NOMO-1 treated with DMSO at 0.1 percent for 48 hours (cell line): ENCODE measurements around the gene TFCP2L1.

ENCODE experiments used
- DNase-seq: peaks from one replicate; lab custom pipeline; 2025; ENCODE audit not compliant: unreplicated experiment; lab: John Stamatoyannopoulos, UW

The TFCP2L1 gene

DNA sequence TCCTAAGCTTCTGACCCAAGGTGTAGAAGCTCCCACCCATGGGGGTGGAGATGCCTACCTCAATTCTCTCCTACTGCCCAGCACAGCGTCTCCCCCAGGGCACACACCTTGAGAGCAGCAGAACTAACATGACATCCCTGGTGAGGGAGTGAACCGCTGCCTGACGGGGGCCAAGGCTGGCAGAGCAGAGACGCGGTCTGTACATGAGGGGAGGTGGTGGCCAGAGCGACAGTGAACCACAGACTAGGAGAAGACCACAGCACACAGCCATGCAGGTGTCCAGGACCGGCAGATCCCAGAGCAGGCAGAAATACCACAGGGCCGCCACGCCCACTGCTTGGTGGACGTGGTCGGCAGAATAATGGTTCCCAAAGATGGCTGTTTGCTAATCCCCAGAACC is 40.4 kb downstream of the TFCP2L1 start:
- DNase-seq = no peak

DNA sequence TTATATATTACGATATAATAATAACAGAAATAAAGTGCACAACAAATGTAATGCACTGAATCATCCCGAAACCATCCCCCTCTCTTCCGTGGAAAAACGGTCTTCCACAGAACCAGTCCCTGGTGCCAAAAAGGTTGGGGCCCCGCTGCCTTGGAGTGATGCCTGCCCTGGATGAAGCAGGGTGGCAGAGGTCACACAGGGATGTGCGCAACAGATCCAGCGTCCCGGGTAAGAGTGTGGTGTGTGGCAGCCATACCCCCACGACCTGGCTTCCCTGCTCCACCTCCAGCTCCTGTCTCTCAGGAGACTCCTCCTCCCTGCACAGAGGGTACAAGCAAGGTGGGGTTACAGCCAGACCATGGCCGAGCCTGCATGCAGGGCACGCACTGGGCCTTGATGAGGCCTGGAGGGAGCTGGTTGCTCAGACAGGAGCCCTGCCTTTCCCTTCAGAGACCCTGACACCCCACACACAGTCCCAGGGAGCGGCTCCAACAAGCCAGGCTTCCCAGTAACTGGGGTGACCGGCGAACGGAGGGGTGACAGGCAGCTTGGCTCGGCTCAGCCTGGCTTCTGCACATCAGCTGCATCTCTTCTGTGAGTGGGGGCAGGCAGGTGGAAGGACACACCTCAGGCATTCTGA is 41.1 kb downstream of the TFCP2L1 start:
- DNase-seq = no peak

DNA sequence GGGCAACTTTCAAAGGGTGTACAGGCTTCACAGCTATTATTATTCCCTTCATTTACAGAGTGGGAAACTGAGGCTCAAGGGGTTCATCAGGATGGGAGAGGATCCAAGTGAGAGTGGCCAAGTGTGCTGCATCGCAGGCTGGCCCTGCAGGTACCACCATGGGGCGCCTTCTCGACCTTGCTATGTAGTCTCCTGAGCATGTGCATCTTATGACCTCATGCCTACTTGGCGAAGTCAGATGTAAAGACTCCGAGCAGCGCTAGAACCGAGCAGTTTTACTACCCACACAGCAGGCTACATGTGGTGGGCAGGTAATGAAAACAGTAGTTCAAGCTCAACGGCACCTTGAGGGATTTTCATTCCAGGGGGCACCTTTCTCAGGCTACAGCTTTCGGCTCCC is 42.0 kb downstream of the TFCP2L1 start:
- no peak for DNase-seq

DNA sequence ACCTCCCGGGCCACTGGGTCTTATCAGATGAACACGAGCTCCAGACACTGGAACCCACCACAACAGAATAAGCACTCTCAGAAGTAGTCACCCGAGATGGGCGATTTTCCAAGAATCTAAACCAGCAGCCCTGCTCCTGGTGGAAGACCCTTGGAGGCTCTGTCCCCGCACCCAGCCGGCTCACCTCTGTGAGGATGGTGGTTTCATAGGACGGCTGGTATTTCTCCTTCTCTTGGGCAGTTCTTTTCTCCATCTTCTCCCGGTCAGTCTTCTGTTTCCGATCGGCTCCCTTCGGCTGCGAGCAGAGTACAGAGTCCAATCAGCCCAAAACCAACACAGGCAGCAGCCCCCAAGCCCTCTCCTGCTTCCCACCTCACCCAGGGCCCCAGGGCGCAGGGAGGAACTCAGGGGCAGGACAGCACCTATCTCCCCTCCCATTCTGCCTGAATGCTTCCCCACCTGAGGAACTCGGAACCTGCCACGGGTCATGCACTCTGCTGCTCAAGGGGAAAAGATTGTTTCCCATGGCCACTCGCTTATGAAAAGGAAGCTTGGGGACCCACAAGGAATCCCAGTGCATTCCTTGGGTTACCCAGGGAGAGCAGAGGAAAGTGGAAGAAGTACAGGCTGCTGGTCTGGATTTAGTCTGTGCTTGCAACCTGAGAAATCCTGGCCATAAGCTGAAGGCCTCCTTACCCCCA is 42.7 kb downstream of the TFCP2L1 start:
- no peak for DNase-seq

DNA sequence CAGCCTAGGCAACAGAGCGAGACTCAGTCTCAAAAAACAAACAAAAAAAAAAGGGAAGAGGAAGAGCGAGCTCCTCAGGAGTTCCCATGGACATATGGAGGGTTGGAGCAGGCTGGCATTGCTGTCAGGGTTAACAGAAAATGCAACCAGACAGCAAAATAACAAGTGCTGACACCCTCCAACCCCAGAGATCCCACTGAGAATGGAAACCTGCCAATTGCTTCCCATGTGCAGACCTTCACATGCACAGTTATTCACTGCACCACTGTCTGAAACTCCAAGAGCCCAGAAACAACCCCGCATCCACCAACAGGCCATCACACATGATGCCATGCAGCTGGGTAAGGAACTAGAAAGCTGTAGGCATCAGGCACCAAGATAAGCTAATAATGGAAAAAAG is 43.5 kb downstream of the TFCP2L1 start:
- DNase-seq = no peak

DNA sequence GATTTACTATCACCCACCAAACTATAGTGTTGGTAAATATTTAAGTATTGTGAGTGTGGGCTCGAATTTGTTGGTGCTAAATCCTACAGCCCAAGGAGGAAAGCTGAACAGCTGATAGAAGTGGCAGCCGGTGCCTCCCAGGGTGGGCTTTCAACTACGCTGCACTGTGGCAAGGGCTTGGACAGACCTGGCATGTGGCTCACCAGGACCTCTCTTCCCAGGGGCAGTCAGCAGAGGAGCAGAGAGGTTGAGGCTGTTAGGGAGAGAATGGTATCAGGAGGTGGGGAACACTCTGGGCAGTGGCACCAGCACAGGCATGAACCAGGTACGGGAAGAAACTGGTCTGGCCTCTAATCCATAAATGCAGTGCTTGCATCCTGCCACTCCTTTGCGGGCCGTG is 44.6 kb downstream of the TFCP2L1 start:
- no peak for DNase-seq

DNA sequence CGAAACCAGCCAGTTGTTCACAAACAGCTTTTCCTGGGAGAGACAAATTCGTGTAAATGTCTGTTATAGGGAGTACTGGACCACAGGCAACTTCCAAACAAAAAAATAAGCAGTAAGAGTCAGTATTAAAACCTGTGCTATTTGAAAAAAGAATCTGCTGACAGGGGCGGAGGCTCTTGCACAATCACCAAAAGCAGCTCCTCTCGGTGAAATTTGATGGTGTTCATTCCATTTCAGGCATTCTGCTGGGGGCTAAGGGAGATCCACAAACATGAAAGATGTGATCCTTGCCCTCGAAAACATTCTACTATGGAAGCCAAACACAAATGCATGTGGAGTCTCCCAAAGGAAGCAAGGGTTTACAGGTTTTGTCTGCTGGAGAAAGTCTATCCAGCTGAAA is 45.0 kb downstream of the TFCP2L1 start:
- no peak for DNase-seq

DNA sequence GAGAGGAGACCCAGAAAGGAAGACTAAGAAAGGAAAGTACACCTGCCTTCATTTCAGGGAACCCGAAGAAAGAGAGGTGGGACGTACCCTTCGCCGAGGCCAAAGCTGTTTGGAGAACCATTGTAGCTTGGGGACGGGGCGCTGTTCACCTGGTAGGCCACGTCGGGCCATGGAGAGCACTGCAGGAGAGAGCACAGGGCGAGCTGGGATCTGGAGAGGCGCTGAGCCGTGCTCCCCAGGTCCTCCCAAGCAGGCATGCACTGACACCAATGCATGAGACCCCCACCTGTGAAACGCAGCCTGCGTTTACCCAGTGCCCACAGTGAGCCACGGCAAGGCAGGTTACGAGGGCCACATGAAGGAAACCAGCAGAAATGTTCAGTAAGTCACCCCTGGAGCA is 45.5 kb downstream of the TFCP2L1 start:
- DNase-seq = no peak

DNA sequence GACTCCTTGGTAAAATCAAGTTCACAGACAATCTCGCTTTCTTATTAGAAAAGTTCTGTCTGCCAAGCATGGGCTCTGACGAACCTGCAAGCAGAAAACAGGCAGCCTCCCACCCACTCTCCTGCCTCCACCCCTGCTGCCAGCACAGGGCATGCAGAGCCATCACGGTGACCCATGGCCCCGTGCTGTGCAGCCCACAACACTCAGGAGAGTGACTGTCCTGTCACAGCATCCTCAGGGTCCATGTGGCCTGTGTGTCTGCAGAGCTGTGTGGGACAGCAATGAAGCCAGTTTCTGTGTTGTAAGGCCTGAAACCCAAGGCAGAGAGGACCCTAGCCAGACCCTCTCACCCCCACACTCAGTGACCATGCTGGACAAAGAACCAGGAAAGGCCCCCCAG is 46.2 kb downstream of the TFCP2L1 start:
- no peak for DNase-seq

DNA sequence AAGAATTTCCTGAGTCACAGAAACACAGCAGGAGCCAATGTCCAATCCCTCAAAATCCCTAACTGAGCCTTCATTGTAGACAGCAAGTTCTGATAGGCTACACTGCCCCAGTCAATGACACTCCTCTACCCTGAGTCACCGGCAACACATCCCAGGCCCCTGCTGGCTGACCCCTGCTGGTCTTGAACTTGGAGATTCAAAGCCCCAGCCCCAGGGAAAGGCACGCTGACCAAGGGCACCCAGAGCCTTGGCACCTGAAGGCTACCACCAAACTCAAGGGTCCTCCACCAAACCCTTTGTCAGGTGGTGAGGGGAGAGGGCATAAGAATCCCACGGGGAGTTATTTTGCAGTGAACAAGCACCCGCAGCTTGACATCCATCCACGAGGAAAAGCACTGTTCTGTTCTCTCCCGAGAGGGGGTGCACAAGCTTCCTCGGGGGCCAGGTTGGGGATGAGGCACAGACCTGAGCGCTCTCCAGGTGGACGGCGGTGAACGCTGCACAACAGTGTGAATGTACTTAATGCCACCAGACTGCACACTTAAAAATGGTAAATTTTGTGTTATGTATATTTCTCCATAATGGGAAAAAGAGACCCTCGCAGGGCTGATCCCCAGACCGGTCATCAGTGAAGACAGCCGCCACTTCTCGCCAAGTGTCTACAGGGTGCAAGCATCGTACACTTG is 46.9 kb downstream of the TFCP2L1 start:
- DNase-seq = no peak

DNA sequence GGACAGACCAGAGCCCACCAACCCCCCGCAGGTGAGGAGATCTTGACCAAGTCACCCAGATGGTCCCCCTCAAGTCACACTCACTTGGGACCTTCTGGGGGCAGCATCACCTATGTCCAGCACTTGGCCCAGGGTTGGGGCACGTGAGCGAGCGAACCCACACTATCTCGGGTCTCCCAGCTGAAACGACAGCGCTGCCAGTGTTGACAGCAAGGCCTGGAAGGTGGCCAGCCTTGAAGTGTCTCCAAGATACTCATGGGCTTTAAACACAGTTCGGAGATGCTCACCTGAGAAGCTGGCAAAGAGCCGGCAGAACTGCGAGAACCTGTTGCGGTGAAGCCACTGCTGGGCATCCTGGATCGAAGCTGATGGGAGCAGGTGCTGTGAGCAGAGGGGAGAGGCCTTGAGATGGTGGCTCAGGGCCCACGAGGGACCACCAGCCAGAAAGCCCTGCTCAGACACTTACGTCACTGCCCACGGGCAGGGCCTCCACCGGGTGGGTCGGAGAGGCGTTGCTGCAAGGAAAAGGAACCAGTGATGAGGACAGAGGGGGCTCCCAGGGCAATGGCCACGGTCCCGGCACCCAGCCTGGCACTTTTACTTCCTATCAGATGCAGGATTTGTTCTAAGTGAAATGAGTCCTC is 47.5 kb downstream of the TFCP2L1 start:
- no peak for DNase-seq

DNA sequence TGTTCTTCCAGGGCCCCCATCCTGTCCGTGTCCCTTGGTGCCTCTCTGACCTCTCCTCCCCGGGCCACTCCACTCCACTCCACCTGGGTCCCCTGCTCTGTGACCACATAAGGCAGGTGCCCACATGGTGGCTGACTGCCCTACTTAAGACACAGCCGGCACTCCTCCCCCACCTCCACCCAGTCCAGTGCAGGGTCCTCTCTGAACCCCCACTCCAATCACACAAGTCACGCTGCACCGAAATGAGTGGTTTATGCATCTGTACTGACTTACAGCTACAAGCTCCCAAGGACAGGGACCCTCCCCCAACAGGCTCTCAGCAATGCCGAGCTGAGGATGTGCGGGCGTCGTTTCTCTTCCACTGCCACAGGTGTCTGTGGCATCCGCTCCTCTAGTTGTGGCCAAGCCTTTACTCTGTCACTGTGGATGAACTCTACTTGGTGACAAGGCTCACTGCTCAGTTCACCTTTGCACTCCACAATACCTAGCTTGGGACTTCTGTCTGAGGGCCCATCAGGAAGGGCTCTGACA is 48.3 kb downstream of the TFCP2L1 start:
- DNase-seq = no peak

DNA sequence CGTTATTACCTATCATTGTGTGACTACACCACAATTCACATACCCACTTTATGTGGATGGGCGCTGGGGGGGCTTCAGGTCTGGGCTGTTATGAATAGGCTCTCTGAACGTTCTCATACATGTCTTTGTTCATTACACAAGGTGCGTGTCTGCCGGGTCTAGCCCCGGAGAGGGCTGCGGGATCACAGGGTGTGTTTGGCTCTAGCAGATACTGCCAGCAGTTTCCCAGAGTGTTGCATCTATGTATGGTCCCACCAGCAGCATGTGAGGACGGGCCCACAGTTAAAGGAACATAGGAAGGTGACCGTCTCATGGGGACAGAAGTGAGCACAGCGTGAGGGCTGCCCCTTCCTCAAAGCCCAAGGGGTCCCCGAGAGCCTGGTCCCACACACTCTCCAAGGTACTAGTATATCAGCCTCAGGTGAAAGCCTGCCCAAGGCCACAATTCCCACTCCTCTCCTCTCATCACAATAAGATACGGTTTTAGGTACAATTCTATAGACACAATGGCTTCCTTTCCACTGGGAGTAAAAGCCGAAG is 48.8 kb downstream of the TFCP2L1 start:
- no peak for DNase-seq

DNA sequence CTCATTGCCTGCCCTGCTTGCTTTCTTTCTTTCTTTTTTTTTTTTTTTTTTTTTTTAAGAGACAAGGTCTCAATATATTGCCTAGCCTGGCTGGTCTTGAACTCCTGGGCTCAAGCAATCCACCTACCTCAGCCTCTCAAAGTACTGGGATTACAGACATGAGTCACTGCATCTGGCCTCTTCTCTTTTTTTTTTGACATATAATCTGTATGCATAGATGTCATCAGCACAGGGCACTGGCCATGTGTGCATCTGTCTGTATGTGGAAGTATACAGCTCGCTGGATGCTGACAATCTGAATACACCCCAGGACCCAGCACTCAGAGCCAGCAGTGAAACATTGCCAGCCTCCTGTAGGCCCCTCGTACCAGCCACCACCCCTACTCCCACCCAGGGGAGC is 49.5 kb downstream of the TFCP2L1 start:
- no peak for DNase-seq

DNA sequence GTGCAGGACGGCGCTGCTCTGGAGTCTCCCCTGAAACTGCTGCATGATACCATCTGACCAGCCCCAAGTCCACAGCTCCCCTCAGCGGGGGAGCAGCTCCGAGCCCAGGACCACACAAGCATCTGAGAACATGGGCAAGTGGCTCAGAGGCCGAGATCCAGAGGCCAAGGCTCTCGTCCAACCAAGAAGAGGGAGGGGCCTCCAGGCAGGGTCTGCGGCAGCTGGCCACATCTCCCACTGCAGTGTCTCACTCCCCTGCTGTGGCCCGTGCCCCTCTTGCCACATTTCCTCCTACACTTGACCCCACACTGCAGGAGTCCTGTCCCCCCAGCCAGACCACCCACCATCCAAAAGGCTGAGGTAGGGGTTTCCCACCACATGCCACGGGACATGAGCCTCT is 50.2 kb downstream of the TFCP2L1 start:
- DNase-seq = no peak

DNA sequence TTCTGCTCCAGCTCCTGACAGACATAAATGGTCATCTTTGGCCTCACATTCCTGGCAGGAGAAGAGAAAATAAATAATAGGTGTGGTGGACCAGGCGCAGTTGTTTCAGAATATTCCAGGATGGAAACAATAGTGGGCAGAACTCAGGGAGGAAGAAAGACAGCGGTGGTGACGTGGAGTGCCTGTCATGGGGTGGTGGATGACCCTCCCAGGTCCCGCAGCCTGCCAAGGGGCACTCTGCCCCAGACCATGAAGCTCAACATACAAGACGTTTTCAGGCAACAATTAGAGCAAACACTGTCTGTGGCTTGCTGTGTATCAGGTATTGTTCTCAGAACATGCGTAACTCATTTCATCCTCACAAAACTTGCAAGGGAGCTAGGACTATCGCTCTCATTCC is 50.9 kb downstream of the TFCP2L1 start:
- no peak for DNase-seq

DNA sequence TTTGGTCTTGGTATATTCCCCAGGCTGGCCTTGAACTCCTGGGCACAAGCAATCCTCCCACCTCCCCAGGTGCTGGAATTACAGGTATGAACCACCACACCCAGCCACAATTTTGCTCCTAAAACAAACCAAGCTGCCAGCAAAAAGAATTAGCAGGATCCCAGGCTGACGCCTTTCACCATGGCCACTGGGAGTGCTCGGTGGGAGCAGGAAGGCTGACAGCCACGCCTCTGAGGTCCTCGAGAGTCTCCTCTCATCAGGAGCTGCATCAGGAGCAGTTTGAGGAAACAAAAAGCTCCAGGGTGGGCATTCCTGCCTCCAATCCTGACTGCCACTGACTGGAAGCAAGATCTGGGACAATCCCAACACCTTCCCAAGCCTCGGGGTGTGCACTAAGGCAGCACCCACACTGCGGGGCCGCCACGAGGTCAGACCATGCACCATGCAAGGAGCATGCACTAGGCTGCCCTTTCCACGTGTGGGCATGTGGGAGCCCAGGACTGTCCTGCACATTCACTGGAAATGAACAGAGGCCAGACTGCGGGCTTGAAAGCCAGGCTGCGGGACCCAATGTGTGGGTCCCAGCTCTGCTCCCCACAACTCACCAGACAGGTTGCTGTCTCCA is 51.4 kb downstream of the TFCP2L1 start:
- DNase-seq = no peak

DNA sequence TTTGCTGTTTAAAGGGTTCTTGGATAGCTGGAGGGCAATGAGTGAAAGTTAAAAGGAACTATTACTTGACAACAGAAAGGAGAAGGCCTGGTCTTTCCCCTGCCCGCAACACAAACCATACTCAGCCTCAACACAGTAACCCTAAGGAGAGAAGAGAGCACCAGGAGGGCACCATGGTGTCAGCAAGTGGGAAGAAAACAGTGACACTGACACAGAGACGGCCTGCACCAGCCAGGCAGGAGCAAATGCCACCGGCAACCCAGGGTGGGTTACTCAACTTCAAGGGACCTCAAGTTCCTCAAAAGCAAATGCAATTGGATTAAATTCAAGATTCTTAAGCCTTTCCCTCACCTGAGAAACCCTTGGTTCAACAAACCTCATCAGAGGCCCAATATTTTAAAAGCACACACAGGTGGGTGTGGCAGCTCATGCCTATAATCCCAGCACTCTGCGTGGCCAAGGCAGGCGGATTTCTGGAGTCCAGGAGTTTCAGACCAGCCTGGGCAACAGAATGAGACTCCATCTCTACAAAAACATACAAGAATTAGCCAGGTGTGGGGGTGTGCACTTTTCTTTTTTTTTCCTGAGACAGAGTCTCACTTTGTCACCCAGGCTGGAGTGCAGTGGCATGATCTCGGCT is 52.3 kb downstream of the TFCP2L1 start:
- DNase-seq = peak; percentile 55

DNA sequence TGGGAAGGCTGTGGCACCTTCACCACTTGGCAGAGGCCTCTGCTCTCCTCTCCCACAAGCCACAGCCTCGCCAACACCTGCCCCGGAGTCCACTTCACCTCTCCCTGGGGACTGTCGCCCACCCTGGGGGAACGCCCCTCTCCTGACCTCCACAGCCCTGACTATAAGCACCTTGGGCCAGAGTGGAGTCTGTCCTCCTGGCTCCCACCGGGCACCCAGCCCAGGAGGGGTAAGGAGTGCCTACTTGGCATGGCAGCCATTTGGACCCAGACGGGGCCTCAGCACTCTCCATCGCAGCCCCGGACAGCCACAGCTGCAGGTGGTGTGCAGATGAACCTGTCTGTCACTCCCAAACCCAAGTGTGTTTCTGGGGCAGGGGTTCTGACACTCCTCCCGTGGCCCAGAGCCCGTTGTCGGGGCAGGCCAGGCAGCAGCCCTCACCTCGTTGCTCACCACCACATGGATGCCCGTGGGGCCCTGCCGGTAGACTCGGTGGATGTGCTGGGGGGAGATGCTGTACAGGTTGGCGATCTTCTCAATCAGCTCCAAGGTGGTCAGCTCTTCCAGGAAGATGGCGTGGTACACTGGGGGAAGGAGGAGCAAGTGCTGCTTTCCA is 53.5 kb downstream of the TFCP2L1 start:
- DNase-seq = no peak

DNA sequence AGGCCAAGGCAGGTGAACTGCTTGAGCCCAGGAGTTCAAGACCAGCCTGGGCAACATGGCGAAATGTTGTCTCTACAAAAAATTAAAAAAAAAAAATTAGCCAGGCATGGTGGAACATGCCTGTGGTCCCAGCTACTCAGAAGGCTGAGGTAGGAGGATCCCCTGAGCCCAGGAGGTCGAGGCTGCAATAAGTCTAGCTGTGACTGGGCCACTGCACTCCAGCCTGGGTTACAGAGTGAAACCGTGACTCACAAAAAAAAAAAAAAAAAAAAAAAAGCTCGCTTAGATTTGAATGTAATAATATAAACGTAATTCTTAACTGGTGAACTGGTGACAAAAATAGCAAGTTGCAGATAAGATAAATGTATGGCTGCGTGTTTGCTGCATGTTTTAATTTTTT is 56.5 kb downstream of the TFCP2L1 start:
- no peak for DNase-seq
